ENCODE measurements around the gene SELPLG.

GRCh38 chr12:108679106-108679681 is 45.5 kb upstream of the SELPLG start:
- TF ChIP-seq CTCF (IDR thresholded peaks at IDR 0.05; ENCODE audit: low read depth, low read length, missing input control): no peak
- TF ChIP-seq RAD21 (IDR thresholded peaks at IDR 0.05): no peak
- TF ChIP-seq MAX (IDR thresholded peaks at IDR 0.05): no peak
- no peak for TF ChIP-seq REST (IDR thresholded peaks at IDR 0.05)
- no peak for TF ChIP-seq EGR1 (IDR thresholded peaks at IDR 0.05; ENCODE audit: low read depth in 2 of 2)
- TF ChIP-seq JUND (IDR thresholded peaks at IDR 0.05): no peak
- TF ChIP-seq HNF4A (conservative IDR thresholded peaks at IDR 0.05): no peak
- no peak for TF ChIP-seq YY1 (IDR thresholded peaks at IDR 0.05)
- TF ChIP-seq GABPA (IDR thresholded peaks at IDR 0.05 in 1 of 2, conservative IDR thresholded peaks at IDR 0.05 in 1 of 2): no peak
- no peak for TF ChIP-seq TAF1 (conservative IDR thresholded peaks at IDR 0.05)
- no peak for TF ChIP-seq SP1 (IDR thresholded peaks at IDR 0.05)
- TF ChIP-seq ZBTB33 (IDR thresholded peaks at IDR 0.05): no peak
- no peak for TF ChIP-seq ATF3 (IDR thresholded peaks at IDR 0.05)
- no peak for TF ChIP-seq RXRA (IDR thresholded peaks at IDR 0.05)

Data from liver (tissue), 3 donors.